ENCODE measurements around the gene RAD51B. TPM values are rescaled to one million over a fixed set of nuclear protein-coding genes. Genes with fewer than 3 reads are reported as not detected.
A peak's percentile ranks its signal among the peaks of the same experiment; 100 is the strongest.
"Not testable (repeated sequence)": the region's sequence is repeated elsewhere in the genome, so short reads cannot be mapped to it uniquely, and the experiment has no call there.

RAD51B gene
- total RNA-seq, 1 donor from 2014 or later = 8.9 TPM

DNA sequence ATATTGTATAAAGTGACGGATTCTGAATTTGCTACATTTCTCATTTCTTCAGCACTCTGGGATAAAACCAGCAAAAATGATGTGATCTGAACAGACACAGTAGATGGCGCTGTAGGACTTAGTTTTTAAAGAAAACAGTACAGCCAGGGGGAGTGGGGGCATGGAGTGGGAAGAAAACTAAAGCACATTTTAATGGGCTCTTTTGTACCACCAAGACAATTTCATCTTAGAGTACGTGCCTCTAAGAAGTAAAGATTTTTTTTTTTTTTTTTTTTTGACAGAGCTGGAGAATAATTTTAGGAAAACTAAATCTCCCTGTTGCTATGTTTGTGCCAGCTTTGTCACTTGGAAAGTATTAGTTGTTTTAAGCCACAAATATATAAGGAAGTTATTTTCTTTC is 124.4 kb downstream of the RAD51B start:
- DNase-seq (ENCODE audit: low read depth in 2 of 2) = peak; percentile 87 to 92

DNA sequence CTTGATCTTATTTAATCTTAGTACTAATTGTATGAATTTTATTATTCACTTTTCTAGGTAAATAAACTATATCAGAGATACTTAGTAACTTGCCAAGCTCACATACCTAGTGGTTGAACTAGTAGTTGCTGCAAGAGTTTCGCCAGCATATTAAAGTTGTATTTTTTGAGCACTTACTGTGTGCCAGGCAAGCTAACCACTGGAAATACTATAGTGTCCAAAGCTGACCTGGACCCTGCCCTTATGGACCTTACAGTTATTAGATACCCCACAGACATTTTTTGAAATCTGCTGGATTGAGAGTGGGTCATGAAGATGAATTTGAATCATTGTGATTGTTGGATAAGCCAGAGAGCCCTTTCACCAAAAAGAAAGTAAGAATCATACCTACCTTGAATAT is 125.0 kb downstream of the RAD51B start:
- no peak for DNase-seq (ENCODE audit: low read depth in 2 of 2)

- no peak for DNase-seq (ENCODE audit: low read depth in 2 of 2)
Measured at GRCh38 chr14:67949771-67950170, 130.2 kb downstream of the RAD51B start.

GRCh38 chr14:67950386-67950785 is 130.8 kb downstream of the RAD51B start:
- no peak for DNase-seq (ENCODE audit: low read depth in 2 of 2)

GRCh38 chr14:67951529-67952135 is 132.1 kb downstream of the RAD51B start:
- no peak for DNase-seq (ENCODE audit: low read depth in 2 of 2)

GRCh38 chr14:67952381-67952780 is 132.8 kb downstream of the RAD51B start:
- no peak for DNase-seq (ENCODE audit: low read depth in 2 of 2)

GRCh38 chr14:67952786-67953185 is 133.2 kb downstream of the RAD51B start:
- DNase-seq (ENCODE audit: low read depth in 2 of 2) = no peak

DNA sequence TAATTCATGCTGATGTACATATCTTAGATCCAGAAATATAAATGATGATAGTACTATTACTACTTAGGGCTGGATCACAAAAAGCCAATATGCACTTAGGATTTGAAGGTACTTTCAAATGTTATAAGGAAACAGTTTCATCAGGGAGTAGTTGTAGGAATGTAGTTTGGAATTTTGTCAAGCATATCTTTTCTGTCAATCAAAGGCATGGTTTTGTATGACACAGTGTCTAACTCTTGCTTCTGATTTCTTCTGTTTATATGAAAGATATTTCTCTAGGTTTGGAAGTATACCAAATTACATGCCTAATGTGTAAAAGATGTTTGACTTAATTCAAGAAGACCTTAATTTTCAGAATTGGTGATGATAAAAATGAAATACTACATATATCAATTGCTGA is 135.7 kb downstream of the RAD51B start:
- DNase-seq (ENCODE audit: low read depth in 2 of 2) = no peak

DNA sequence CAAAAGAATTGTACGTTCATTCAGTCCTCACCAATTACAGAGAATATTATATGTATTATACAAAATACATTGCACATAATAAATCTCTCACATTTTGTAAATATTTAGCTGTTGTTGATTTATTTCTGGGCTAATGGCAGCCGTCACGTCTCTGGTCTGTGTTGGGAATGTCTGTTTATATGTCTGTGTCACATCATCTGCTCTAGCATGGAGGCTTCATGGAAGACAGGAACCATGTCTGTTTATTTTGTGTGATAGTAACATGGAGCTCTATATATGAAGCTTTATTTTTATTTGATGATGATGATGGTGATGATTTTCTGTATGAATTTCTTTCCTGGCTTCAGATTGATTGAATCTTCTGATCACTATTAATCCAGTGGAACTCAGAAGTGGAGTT is 138.4 kb downstream of the RAD51B start:
- DNase-seq (ENCODE audit: low read depth in 2 of 2) = no peak

DNA sequence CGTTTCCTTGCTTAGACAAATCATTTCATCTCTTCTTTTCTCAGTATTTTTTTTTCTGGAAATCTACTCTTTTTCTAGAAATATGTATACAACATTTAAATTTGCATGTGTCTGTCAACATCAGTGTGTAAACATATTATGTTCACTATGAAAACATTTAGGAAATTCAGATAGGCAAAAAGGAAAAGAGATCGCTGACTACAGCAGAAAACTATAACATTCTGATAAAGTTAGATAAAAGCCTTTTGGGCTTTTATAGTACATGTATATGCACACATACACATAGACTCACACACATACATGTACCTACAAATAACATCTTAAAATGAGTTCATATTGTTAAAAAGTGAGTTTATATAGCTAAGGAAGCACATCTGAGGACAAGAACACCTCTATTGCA is 142.1 kb downstream of the RAD51B start:
- no peak for DNase-seq (ENCODE audit: low read depth in 2 of 2)

GRCh38 chr14:67962215-67962644 is 142.7 kb downstream of the RAD51B start:
- DNase-seq (ENCODE audit: low read depth in 2 of 2) = no peak

- no peak for DNase-seq (ENCODE audit: low read depth in 2 of 2)
Measured at GRCh38 chr14:67963545-67963944, 144.0 kb downstream of the RAD51B start.

DNA sequence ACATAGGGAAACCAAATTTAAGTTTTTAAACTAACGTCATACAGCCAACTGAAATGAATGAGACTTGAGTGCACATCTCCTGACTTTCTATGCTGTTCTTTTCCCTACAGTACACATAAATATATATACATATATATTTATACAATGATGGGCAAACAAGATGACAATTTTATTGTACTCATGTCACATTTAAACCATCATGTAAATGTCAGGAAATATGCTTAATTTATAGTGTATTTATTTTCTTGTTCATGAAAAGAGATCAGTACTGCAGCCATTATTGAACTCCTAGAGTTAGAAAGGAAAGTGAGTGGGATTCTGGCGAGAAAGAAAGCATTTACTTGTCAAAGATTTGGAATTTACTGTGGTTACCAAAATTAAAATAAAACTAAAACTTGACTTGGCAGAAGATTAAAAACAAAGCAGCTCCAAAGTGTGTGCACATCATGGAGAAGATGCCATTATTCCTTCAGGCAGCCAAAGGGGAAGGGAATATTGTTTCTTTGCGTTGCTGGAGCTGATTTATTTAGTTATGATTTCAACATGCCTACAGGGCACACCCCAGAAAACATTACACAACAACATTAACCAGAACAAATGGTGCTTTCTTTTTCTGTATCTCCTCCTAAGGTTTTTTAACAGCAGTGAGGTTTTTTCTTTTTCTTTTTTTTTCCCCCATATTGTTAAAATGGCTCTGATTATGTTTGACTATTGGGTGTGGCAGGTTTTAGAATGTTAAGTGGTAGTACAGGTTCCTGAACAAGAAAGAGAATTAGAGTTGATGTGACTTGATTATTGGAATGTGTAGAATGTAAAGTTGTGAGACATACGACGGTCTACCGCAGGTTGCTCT is 144.6 kb downstream of the RAD51B start:
- DNase-seq (ENCODE audit: low read depth in 2 of 2) = no peak

- DNase-seq (ENCODE audit: low read depth in 2 of 2) = no peak
Measured at GRCh38 chr14:67965696-67966095, 146.1 kb downstream of the RAD51B start.

DNA sequence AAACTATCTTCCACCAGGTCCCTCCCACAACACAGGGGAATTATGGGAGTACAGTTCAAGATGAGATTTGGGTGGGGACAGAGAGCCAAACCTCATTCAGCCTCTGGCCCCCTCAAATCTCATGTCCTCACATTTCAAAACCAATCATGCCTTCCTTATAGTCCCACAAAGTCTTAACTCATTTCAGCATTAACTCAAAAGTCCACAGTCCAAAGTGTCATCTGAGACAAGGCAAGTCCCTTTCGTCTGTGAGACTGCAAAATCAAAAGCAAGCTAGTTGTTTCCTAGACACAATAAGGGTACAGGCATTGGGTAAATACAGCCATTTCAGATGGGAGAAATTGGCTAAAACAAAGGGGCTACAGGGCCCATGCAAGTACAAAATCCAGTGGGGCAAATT is 147.6 kb downstream of the RAD51B start:
- DNase-seq (ENCODE audit: low read depth in 2 of 2) = no peak

DNA sequence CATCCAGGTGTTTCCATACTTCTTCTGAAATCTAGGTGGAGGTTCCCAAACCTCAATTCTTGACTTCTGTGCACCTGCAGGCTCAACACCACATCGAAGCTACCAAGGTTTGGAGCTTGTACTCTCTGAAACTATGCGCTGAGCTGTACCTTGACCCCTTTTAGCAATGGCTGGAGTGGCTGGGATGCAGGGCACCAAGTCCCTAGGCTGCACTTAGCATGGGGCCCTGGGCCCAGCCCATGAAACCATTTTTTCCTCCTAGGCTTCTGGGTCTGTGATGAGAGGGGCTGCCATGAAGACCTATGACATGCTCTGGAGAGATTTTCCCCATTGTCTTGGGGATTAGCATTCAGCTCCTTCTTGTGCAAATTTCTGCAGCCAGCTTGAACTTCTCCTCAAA is 148.4 kb downstream of the RAD51B start:
- DNase-seq (ENCODE audit: low read depth in 2 of 2) = not testable (repeated sequence)

- no peak for DNase-seq (ENCODE audit: low read depth in 2 of 2)
Measured at GRCh38 chr14:67970923-67971322, 151.3 kb downstream of the RAD51B start.

- no peak for DNase-seq (ENCODE audit: low read depth in 2 of 2)
Measured at GRCh38 chr14:67971627-67972625, 152.3 kb downstream of the RAD51B start.

GRCh38 chr14:67973436-67973835 is 153.9 kb downstream of the RAD51B start:
- no peak for DNase-seq (ENCODE audit: low read depth in 2 of 2)

- no peak for DNase-seq (ENCODE audit: low read depth in 2 of 2)
Measured at GRCh38 chr14:67975470-67975869, 155.9 kb downstream of the RAD51B start.

DNA sequence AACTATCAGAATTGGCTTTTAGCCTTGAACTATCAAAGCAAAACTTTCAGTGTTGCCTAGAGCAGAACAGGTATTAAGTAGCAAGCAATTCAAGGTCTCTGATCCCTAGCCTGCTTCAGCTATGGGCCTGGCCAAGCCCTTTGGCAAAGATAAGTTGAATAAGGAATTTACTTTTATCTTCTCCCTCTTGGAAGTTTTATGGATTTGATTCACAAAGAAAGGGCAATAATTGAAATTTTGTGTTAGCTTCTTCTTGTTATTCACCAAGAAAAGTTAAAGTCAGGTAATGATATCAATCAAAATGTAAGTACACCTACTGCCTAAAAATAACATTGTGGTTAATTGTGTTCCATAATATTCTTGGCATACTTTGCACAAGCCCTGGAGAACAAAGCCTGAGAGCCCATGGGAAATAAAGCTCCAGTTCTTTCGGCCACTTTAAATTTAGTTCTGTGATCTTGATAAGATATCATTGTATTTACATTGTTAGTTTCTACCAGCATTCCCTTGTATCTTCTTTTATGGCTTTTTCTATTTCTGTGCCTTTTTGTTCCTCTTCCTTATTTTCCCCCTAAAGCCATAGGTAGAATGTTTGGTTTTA is 158.0 kb downstream of the RAD51B start:
- no peak for DNase-seq (ENCODE audit: low read depth in 2 of 2)

All from lung microvascular endothelial cell (primary cell).